Fibroblast of lung (primary cell): ENCODE data around the gene RASA2. TPM values are rescaled to one million over a fixed set of nuclear protein-coding genes. Genes with fewer than 3 reads are reported as not detected.
A peak's percentile ranks its signal among the peaks of the same experiment; 100 is the strongest.

Source experiments
- DNase-seq, 2 donors: peaks; one replicate each; pipeline versions ENCODE4 v3.0.0 to v3.0.0-alpha.2; 2010; ENCODE audit warnings: low read depth in 2 of 2
- H2AFZ ChIP-seq: 2 replicates; pipeline ENCODE4 v1.5.1; 2012; ENCODE audit warnings: low read length, control low read depth, inconsistent platforms
- H3K27ac ChIP-seq: 2 replicates; pipeline ENCODE4 v1.5.1; 2011; ENCODE audit warnings: low read length, control low read depth; ENCODE audit not compliant: insufficient read depth
- H3K27me3 ChIP-seq: 2 replicates; pipeline ENCODE4 v1.5.1; 2011; ENCODE audit warnings: mild to moderate bottlenecking, low read length; ENCODE audit not compliant: control insufficient read depth, insufficient read depth
- H3K36me3 ChIP-seq: 2 replicates; pipeline ENCODE4 v1.5.1; 2011; ENCODE audit warnings: low read length; ENCODE audit not compliant: control insufficient read depth, insufficient read depth
- H3K4me1 ChIP-seq: 2 replicates; pipeline ENCODE4 v1.5.1; 2011; ENCODE audit warnings: low read length; ENCODE audit not compliant: control insufficient read depth, insufficient read depth; ENCODE audit errors: extremely low read depth
- H3K4me2 ChIP-seq: 2 replicates; pipeline ENCODE4 v1.5.1; 2011; ENCODE audit warnings: low read length, control low read depth; ENCODE audit not compliant: insufficient read depth; ENCODE audit errors: extremely low read depth
- H3K4me3 ChIP-seq, 4 experiments: fragments of 200-600 bp in 1 of 4; sonication (generic) in 1 of 4; replicated peaks in 1 of 4; 2 replicates each; pipeline ENCODE4 v1.5.1; 2011 to 2016; ENCODE audit warnings: low read length in 4 of 4, low read depth in 3 of 4, mild to moderate bottlenecking in 3 of 4, control low read depth in 2 of 4, inconsistent platforms in 1 of 4, mixed read lengths in 1 of 4; ENCODE audit not compliant: insufficient read depth in 1 of 4; ENCODE audit errors: control extremely low read depth in 1 of 4
- H3K79me2 ChIP-seq: 2 replicates; pipeline ENCODE4 v1.5.1; 2012; ENCODE audit warnings: mild to moderate bottlenecking, low read length, inconsistent platforms; ENCODE audit not compliant: control insufficient read depth, insufficient read depth
- H3K9ac ChIP-seq: 2 replicates; pipeline ENCODE4 v1.5.1; 2011; ENCODE audit warnings: mild to moderate bottlenecking, low read length, control low read depth; ENCODE audit not compliant: insufficient read depth
- H3K9me3 ChIP-seq: 2 replicates; pipeline ENCODE4 v1.5.1; 2012; ENCODE audit warnings: low read depth, low read length; ENCODE audit not compliant: control insufficient read depth, insufficient read depth
- H4K20me1 ChIP-seq: 2 replicates; pipeline ENCODE4 v1.5.1; 2011; ENCODE audit warnings: low read length; ENCODE audit not compliant: control insufficient read depth, insufficient read depth; ENCODE audit errors: extremely low read depth
- CTCF ChIP-seq, 2 donors: IDR thresholded peaks in 1 of 2; conservative IDR thresholded peaks in 1 of 2; 1 replicate in 1 of 2; 2 replicates in 1 of 2; pipeline ENCODE4 v1.5.1; 2011 to 2012; ENCODE audit warnings: low read length in 2 of 2, control low read depth in 1 of 2, inconsistent platforms in 1 of 2, low read depth in 1 of 2, mild to moderate bottlenecking in 1 of 2
- EZH2 ChIP-seq: IDR thresholded peaks from 2 replicates; pipeline ENCODE4 v1.5.1; 2012; ENCODE audit warnings: low read length, control low read depth, mild to moderate bottlenecking; ENCODE audit errors: missing control alignments
- polyA plus RNA-seq, 2 donors: library from polyadenylated mRNA; depleted of rRNA in 1 of 2; stranded (reverse) in 1 of 2; unstranded in 1 of 2; fragments of >200 nt; gene quantifications; 2 replicates each; pipeline ENCODE4 v1.2.1, GENCODE V29; 2011 to 2012; ENCODE audit warnings: missing spikeins in 1 of 2
- total RNA-seq: library from RNA; depleted of rRNA; stranded (reverse); fragments of >200 nt; gene quantifications from 2 replicates; pipeline ENCODE4 v1.2.1, GENCODE V29; 2014

The RASA2 gene
- total and polyA plus RNA-seq, 2 donors (not counting 1 experiment from before 2014, with no cell fraction given) = 10.0 to 11.4 TPM

GRCh38 chr3:141465221-141465620 lies 21.6 kb upstream of the RASA2 start:
- H3K27ac ChIP-seq = no peak overlapping the region
- H4K20me1 ChIP-seq = no peaks in the 10 kb centered on the region
- H3K36me3 ChIP-seq = no peaks in the 10 kb centered on the region
- no peak overlapping the region for H3K9ac ChIP-seq
- peaks cover 2% of the 10 kb centered on the region for H3K4me1 ChIP-seq
- H2AFZ ChIP-seq = no peak overlapping the region
- no peaks in the 10 kb centered on the region for H3K79me2 ChIP-seq
- TF ChIP-seq EZH2 (no peak), CTCF (conservative IDR thresholded peaks at IDR 0.05 in 1 of 2, IDR thresholded peaks at IDR 0.05 in 1 of 2; ENCODE audit: low read depth in 1 of 2, low read length in 2 of 2) (peak in 1 of 2 donors; percentile 42)
- H3K27me3 ChIP-seq = no peaks in the 10 kb centered on the region
- DNase-seq = peak; percentile 39 to 46
- no peak overlapping the region for H3K4me3 ChIP-seq
- no peaks in the 10 kb centered on the region for H3K9me3 ChIP-seq
- H3K4me2 ChIP-seq = no peak overlapping the region

- DNase-seq = no peak
- no peak overlapping the region for H3K27ac ChIP-seq
- H3K9me3 ChIP-seq = no peaks in the 10 kb centered on the region
- H3K36me3 ChIP-seq = no peaks in the 10 kb centered on the region
- H3K4me3 ChIP-seq = no peak overlapping the region
- peaks cover 5% of the 10 kb centered on the region for H3K4me1 ChIP-seq
- no peaks in the 10 kb centered on the region for H3K27me3 ChIP-seq
- no peak overlapping the region for H3K4me2 ChIP-seq
- no peaks in the 10 kb centered on the region for H4K20me1 ChIP-seq
- H3K9ac ChIP-seq = no peak overlapping the region
- no peak overlapping the region for H2AFZ ChIP-seq
- no peak for TF ChIP-seq EZH2
- TF ChIP-seq CTCF (conservative IDR thresholded peaks at IDR 0.05 in 1 of 2, IDR thresholded peaks at IDR 0.05 in 1 of 2; ENCODE audit: low read depth in 1 of 2, low read length in 2 of 2) = no peak
- no peaks in the 10 kb centered on the region for H3K79me2 ChIP-seq
Measured at GRCh38 chr3:141466633-141467169, 20.1 kb upstream of the RASA2 start.

- H3K79me2 ChIP-seq = no peaks in the 10 kb centered on the region
- H3K4me1 ChIP-seq = peaks cover 5% of the 10 kb centered on the region
- no peak overlapping the region for H3K27ac ChIP-seq
- DNase-seq = peak in 1 of 2 donors; percentile 42
- no peak overlapping the region for H2AFZ ChIP-seq
- H3K4me2 ChIP-seq = no peak overlapping the region
- H3K36me3 ChIP-seq = no peaks in the 10 kb centered on the region
- TF ChIP-seq EZH2 = no peak
- no peak for TF ChIP-seq CTCF (conservative IDR thresholded peaks at IDR 0.05 in 1 of 2, IDR thresholded peaks at IDR 0.05 in 1 of 2; ENCODE audit: low read depth in 1 of 2, low read length in 2 of 2)
- no peaks in the 10 kb centered on the region for H3K27me3 ChIP-seq
- no peak overlapping the region for H3K4me3 ChIP-seq
- no peaks in the 10 kb centered on the region for H4K20me1 ChIP-seq
- H3K9me3 ChIP-seq = no peaks in the 10 kb centered on the region
- H3K9ac ChIP-seq = no peak overlapping the region
Measured at GRCh38 chr3:141469720-141470119, 17.1 kb upstream of the RASA2 start.
